HCT116 (cell line): ENCODE results near the gene DEPDC5.

ENCODE experiments used
- CTCF ChIP-seq, 3 experiments: fragments of 200-600 bp in 1 of 3; sonication (generic) in 1 of 3; IDR thresholded peaks in 2 of 3; conservative IDR thresholded peaks in 1 of 3; 2 replicates each; pipeline ENCODE4 v1.5.1; 2012 to 2017; ENCODE audit warnings: low read depth in 2 of 3, low read length in 2 of 3, antibody characterized with exemption in 1 of 3, borderline replicate concordance in 1 of 3, control low read depth in 1 of 3, mild to moderate bottlenecking in 1 of 3, mixed read lengths in 1 of 3, mixed run types in 1 of 3, moderate library complexity in 1 of 3; ENCODE audit not compliant: insufficient read depth in 1 of 3
- ELF1 ChIP-seq: IDR thresholded peaks from 2 replicates; pipeline ENCODE4 v1.6.1; 2012; ENCODE audit warnings: low read depth, borderline replicate concordance
- EZH2phosphoT487 ChIP-seq: fragments of 200-600 bp; IDR thresholded peaks from 2 replicates; pipeline ENCODE4 v1.6.1; 2018; ENCODE audit warnings: antibody characterized with exemption, borderline replicate concordance
- FOSL1 ChIP-seq: IDR thresholded peaks from 2 replicates; pipeline ENCODE4 v1.6.1; 2012; ENCODE audit warnings: low read depth
- JUND ChIP-seq: IDR thresholded peaks from 2 replicates; pipeline ENCODE4 v1.6.1; 2012
- POLR2AphosphoS5 ChIP-seq: IDR thresholded peaks from 2 replicates; pipeline ENCODE4 v1.6.1; 2011; ENCODE audit warnings: mild to moderate bottlenecking, low read depth, low read length, moderate library complexity
- ZFX ChIP-seq: fragments of 450-650 bp; IDR thresholded peaks from 2 replicates; pipeline ENCODE4 v1.6.1; 2017

DNA sequence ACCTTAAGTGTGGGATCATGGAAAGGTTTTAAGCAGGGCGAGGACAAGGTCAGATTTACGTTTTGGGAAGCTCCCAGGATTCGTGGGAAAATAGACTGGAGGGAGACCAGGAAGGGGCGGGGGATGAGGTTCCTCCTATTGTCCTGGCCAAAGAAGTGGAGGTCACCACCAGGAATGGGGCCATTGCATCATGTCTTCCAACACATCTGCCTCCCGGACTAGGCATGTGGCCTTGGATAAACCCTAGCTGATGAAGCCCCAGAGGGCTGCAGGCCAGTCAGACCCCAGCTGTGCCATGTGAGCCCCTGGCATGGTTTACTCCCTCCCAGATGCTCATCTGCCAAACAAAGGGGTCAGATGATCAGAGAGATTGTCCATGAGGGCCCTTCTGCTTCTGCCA is 179.0 kb downstream of the DEPDC5 start:
- TF ChIP-seq CTCF (IDR thresholded peaks at IDR 0.05 in 2 of 3, conservative IDR thresholded peaks at IDR 0.05 in 1 of 3; ENCODE audit: borderline replicate concordance in 1 of 3, insufficient read depth in 1 of 3, low read depth in 2 of 3, low read length in 2 of 3) (no peak), ELF1 (no peak), ZFX (no peak), POLR2AphosphoS5 (no peak), EZH2phosphoT487 (no peak), FOSL1 (no peak), JUND (no peak)
